Middle frontal gyrus (tissue), 1 donor: ENCODE data around the gene PIPOX.
"Not testable (repeated sequence)": the region's sequence is repeated elsewhere in the genome, so short reads cannot be mapped to it uniquely, and the experiment has no call there.

ENCODE experiments used
- DNase-seq: peaks from one replicate; pipeline ENCODE4 v3.0.0-alpha.2; 2015; ENCODE audit warnings: low spot score; ENCODE audit errors: extremely low spot score

Gene PIPOX

GRCh38 chr17:29073045-29073444 lies 30.1 kb downstream of the PIPOX start:
- DNase-seq = no peak

GRCh38 chr17:29073520-29073919 lies 30.6 kb downstream of the PIPOX start:
- no peak for DNase-seq

- no peak for DNase-seq
Measured at GRCh38 chr17:29074488-29074887, 31.5 kb downstream of the PIPOX start.

DNA sequence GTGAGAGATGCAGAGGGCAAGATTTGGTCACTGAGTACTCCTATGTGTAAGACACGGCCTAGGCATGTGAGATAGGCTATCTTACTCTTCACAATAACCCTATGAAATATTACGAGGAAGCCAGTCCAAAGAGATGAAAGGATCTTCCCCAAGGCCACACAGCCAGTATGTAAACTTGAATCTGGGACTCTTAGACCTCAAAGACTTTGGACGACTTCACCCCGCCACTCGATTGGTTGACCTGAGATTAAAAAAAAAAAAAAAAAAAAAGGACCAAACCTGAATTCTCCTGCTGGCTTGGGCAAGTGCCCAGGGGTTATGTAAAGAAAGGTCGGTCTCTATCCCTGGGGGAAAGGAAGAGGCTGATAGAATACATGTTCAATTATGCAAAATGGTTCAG lies 33.1 kb downstream of the PIPOX start:
- no peak for DNase-seq

- no peak for DNase-seq
Measured at GRCh38 chr17:29076722-29077121, 33.8 kb downstream of the PIPOX start.

- DNase-seq = no peak
Measured at GRCh38 chr17:29077320-29077719, 34.4 kb downstream of the PIPOX start.

GRCh38 chr17:29078183-29079045 lies 35.5 kb downstream of the PIPOX start:
- no peak for DNase-seq

DNA sequence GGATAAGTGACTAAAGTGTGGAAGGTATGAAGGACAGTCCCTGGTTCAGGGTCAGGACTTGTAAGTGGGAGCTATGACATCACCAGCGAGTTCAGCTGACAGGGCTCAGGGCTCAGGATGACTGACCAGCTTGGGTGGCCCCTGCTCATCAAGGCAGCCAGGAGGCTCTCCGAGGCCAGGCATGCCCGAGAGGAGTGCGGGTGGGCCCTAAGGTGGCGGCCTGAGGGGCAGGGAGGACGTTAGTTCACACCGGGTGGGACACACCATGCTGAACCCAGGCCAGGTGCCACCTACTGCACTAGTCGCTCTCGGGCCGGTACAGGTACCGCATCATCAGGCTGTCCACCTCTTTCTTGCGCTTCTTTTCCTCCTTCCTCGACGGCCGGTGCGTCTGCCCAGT lies 36.5 kb downstream of the PIPOX start:
- DNase-seq = no peak

DNA sequence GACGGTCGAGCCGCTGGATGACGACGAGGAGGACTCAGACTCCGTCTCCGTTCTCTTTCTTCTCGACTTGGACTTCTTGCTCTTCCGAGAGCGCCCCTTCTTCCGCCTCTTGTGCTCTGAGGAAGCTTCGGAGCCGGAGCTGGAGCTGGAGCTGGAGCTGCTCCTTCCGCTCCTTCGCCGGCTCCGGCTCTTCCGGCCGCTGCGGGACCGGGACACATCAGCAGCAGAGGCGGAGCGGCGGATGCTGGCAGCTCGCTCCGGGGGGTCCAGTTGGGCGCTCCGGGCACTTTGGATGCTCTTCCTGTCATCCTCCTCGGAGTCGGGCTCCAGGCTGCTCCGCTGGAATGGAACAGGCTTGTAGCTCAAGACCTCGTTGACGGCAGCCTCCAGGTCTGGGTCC lies 36.9 kb downstream of the PIPOX start:
- no peak for DNase-seq

GRCh38 chr17:29080323-29080722 lies 37.4 kb downstream of the PIPOX start:
- no peak for DNase-seq

DNA sequence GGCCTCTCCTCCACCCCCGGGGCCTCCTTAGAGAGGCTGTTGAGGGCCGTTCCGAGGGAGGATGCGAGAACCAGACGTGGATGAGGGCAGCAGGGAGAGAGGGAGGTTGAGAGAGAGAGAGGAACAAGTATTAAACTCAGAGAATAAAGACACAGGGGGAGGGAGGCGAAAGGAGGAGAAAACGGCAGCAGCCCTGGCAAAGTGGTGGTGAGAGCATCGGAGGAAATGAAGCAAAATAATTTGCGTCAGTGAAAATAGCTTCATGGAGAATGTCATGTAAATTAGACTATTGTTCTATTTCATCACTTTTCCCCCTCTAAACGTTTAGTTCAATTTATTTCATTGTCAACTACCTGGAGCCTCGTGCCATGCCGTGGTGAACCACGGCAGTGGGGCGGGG lies 38.0 kb downstream of the PIPOX start:
- no peak for DNase-seq

DNA sequence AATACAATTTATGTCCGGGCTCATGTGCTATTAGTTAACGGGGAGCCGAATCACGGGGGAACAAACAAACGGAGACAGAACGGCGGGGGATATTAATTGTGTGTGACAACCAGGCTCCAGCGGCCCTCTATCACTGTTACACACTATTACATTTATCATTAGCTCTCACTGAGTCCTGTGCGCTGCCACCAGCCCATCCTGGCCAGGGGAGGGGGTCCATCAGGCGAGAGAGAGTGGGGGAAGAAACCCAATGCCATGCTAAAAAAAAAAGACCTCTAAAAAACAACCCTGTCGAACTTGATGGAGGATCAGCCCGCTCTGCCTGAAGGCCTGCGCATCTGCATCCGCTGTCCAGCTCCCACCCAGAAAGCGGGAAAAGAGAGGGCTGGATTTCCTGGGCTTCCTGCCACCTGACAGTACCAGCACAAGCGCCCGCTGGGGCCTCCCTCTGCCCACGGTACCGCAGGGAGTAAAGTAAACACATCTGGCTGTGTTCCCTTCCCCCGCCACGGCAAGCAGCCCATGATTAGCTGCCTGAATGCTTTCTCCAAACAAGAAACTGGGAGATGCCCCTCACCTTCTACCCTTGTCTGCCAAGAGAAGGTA lies 41.7 kb downstream of the PIPOX start:
- no peak for DNase-seq

- DNase-seq = no peak
Measured at GRCh38 chr17:29085223-29085622, 42.3 kb downstream of the PIPOX start.

GRCh38 chr17:29086628-29087332 lies 43.8 kb downstream of the PIPOX start:
- DNase-seq = no peak

DNA sequence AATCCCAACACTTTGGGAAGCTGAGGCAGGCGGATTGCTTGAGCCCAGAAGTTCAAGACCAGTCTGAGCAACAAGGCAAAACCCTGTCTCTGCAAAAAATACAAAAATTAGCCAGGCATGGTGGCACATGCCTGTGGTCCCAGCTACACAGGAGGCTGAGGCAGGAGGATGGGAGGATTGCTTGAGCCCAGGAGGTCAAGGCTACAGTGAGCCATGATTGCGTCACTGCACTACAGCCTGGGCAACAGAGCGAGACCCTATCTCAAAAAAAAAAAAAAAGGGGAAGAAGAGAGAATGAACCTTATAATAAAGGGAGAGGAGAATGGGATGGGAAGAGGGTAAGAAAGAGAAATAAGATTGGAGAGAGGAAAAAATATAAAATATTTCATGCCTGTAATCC lies 45.8 kb downstream of the PIPOX start:
- DNase-seq = not testable (repeated sequence)

DNA sequence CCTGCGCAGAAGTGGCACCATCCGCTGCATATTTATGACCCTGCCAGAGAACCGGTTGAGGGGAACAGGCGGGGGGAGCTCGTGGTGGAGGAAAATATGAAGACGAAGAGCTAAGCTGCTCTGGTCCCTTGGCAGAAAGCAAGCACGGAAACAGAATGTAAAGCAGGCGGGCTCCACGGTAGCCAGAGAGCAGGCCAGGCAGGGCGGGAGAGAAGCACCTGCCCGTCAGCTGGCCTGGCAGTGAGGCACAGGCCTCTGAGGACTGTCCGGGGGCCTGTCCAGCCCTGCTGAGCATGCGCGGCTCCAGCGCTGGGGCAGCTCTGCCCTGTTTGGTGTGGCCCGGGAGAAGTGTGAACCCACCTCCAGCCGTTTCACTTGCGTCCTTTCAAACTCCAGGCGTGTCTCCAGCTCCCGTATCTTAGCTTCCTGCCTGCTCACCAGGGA lies 46.7 kb downstream of the PIPOX start:
- DNase-seq = no peak

DNA sequence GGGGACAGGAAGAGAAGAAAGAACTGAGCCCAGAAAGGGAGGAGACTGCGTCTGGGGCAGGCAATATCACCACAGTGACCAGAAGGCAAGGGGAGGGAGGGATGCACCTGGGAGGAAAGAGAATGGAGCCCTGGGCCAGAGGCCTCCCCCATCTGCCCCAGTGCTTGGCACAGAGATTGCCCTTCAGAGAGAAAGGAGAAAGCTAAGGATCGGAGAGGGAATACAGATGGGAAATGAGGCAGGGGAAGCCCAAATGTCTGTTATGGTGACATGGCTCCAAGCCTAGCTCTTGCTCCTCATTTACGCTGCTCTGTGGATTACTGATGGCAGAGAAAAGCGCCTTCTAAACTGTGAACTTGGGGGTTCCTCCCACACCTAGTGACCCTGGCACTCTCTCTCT lies 47.2 kb downstream of the PIPOX start:
- DNase-seq = no peak

DNA sequence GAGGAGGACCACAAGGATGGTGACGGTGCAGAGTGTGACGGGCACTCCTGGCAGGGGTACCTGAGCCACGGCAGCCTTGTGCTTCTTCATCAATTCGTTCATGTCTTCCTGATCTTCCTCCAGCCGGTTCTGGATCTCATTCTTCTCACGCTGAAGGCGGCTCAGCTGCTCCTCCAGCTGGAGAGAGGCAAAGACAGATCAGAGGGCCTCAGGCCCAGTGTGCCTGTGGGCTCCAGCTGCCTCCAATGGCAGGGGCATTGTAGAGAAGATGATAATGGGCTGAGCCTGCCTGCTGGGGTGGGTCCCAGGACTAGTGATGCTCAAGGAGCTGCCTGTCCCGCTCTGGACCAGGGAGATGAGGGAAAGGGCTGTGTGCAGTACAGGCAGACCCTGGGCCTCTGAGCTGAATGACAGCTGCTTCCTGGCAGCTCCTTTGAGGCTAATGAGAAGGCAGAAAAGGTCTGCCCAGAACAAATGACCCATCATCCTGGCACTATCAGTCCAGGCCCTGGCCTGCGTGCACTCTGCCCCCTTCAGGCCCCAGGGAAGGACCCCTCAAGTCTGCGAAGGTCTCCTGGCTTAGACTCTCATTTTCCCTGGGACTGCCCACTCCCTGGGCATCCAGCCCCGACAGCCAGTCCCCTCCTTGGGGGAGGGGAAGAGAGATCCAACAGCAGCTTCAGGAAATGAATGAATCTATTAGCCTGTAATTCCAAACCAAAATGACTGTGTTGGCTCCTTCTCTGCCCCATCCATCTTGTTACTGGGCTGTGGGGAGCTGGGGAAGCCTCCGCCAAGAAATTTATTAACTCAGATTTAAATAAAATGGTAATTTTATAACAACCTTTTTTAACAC lies 48.0 kb downstream of the PIPOX start:
- DNase-seq = no peak

DNA sequence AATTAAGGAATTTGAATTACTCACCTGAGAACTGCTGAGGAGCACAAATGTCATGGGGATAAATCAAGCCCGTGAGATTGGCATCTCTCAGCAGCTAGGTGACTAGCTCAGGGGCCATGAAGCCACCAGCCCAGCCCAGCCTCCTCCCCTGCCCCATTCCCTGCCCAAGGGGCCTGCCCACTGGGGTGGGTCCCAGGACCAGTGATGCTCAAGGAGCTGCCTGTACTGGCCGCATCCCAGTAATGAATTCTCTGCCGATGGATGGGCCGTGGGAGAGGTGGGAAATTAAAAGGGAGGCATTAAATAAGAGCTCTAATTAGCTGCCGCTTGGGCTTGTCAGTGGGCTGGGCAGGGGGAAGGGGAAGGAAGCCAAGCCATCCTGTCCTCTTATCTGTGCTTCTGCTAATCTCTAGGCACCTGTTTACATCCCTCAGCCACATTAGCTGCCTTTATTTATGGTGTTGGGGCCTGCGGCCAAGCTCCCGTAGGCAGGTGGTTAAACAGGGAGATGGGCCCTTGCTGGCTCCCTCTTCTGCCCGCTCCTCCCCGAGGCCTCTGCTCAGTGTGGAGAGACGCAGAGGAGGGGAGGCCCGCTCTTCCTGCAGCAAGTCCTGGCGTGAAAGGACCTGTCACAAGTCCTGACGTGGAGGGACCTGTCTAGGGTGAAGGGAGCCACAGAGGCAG lies 48.8 kb downstream of the PIPOX start:
- DNase-seq = no peak

DNA sequence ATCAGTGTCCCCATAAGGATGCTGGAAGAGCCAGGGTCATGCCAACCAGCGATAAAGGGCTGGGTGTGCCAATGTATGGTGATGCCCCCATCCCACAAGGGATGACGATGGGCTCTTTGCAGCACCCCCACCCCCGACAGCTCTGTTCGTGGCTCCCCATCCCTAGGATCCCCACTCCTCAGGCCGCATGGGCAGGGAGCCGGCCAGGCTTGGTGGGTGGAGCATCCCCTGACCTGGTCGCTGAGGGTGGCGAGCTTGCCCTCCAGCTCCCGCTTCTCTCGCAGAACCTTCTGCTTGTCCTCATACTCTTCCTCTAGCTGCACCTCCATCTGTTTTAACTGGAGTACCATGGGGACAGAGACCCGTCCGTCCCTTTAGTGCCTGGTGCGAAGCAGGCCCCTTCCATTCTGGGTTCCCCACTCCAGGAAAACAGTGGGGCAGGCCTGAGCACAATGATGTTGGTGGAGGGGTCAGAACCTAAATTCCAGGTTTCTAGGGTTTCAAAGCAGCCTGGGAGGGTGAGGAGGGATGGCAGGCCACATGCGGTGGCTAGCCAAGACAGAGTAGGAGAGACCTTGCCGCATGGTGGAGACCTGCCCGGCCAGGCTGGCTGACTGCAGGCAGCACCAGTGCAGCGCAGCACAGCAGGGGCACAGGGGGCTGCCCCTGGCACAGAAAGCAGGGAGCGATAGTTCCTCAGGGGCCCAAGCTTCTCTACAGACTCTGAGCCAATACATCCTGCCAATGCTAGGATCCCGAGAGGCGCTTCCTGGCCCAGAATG lies 50.3 kb downstream of the PIPOX start:
- no peak for DNase-seq
